ENCODE measurements around the gene PLPP7.
A peak's percentile ranks its signal among the peaks of the same experiment; 100 is the strongest.

PLPP7 gene

GRCh38 chr9:131299346-131299960 lies 9.9 kb downstream of the PLPP7 start:
- DNase-seq (ENCODE audit: low read depth, low spot score), result no peak
- H3K4me3 ChIP-seq (ENCODE audit: low read length), result no peak overlapping the region

GRCh38 chr9:131299961-131300347 lies 10.4 kb downstream of the PLPP7 start:
- DNase-seq (ENCODE audit: low read depth, low spot score), result no peak
- H3K4me3 ChIP-seq (ENCODE audit: low read length), result no peak overlapping the region

- no peak overlapping the region for H3K4me3 ChIP-seq (ENCODE audit: low read length)
- no peak for DNase-seq (ENCODE audit: low read depth, low spot score)
Measured at GRCh38 chr9:131300444-131300843, 10.9 kb downstream of the PLPP7 start.

GRCh38 chr9:131302244-131303075 lies 12.9 kb downstream of the PLPP7 start:
- DNase-seq (ENCODE audit: low read depth, low spot score), result no peak
- no peak overlapping the region for H3K4me3 ChIP-seq (ENCODE audit: low read length)

- no peak for DNase-seq (ENCODE audit: low read depth, low spot score)
- H3K4me3 ChIP-seq (ENCODE audit: low read length), result no peak overlapping the region
Measured at GRCh38 chr9:131303381-131304321, 14.1 kb downstream of the PLPP7 start.

- no peak overlapping the region for H3K4me3 ChIP-seq (ENCODE audit: low read length)
- no peak for DNase-seq (ENCODE audit: low read depth, low spot score)
Measured at GRCh38 chr9:131304676-131305355, 15.3 kb downstream of the PLPP7 start.

GRCh38 chr9:131306397-131307004 lies 17.0 kb downstream of the PLPP7 start:
- H3K4me3 ChIP-seq (ENCODE audit: low read length), result no peak overlapping the region
- DNase-seq (ENCODE audit: low read depth, low spot score), result no peak

GRCh38 chr9:131307974-131308373 lies 18.5 kb downstream of the PLPP7 start:
- DNase-seq (ENCODE audit: low read depth, low spot score), result no peak
- no peak overlapping the region for H3K4me3 ChIP-seq (ENCODE audit: low read length)

GRCh38 chr9:131308452-131308851 lies 18.9 kb downstream of the PLPP7 start:
- DNase-seq (ENCODE audit: low read depth, low spot score), result no peak

GRCh38 chr9:131308906-131309529 lies 19.5 kb downstream of the PLPP7 start:
- DNase-seq (ENCODE audit: low read depth, low spot score), result no peak
- no peak overlapping the region for H3K4me3 ChIP-seq (ENCODE audit: low read length)

More at GRCh38 chr9:131308452-131308851, 18.9 kb downstream of the PLPP7 start:
- no peak overlapping the region for H3K4me3 ChIP-seq (ENCODE audit: low read length)

- no peak overlapping the region for H3K4me3 ChIP-seq (ENCODE audit: low read length)
- no peak for DNase-seq (ENCODE audit: low read depth, low spot score)
Measured at GRCh38 chr9:131309530-131310276, 20.2 kb downstream of the PLPP7 start.

GRCh38 chr9:131310833-131311554 lies 21.5 kb downstream of the PLPP7 start:
- peak; percentile 77 for DNase-seq (ENCODE audit: low read depth, low spot score)
- H3K4me3 ChIP-seq (ENCODE audit: low read length), result peak overlapping the region; percentile 44

- no peak for DNase-seq (ENCODE audit: low read depth, low spot score)
- no peak overlapping the region for H3K4me3 ChIP-seq (ENCODE audit: low read length)
Measured at GRCh38 chr9:131312246-131312645, 22.7 kb downstream of the PLPP7 start.

- DNase-seq (ENCODE audit: low read depth, low spot score), result no peak
- H3K4me3 ChIP-seq (ENCODE audit: low read length), result no peak overlapping the region
Measured at GRCh38 chr9:131312822-131313770, 23.6 kb downstream of the PLPP7 start.

- H3K4me3 ChIP-seq (ENCODE audit: low read length), result no peak overlapping the region
- DNase-seq (ENCODE audit: low read depth, low spot score), result no peak
Measured at GRCh38 chr9:131318231-131319085, 28.9 kb downstream of the PLPP7 start.
